Nephron progenitor cell (in vitro differentiated cells): Measurements from ENCODE around the gene TMEM165.

Experiments
- DNase-seq: peaks from one replicate; pipeline ENCODE4 v3.0.0; 2021
- H3K27ac Mint-ChIP-seq: 2 replicates; pipeline ENCODE4 v1.8.0; 2021; ENCODE audit warnings: mild to moderate bottlenecking, moderate library complexity, mixed read lengths
- H3K27me3 Mint-ChIP-seq: 2 replicates; pipeline ENCODE4 v1.8.0; 2021; ENCODE audit warnings: mild to moderate bottlenecking, low read depth, mixed read lengths; ENCODE audit not compliant: poor library complexity
- H3K36me3 Mint-ChIP-seq: 2 replicates; pipeline ENCODE4 v1.8.0; 2021; ENCODE audit warnings: low read depth, mixed read lengths
- H3K4me1 Mint-ChIP-seq: 2 replicates; pipeline ENCODE4 v1.8.0; 2021; ENCODE audit warnings: mixed read lengths
- H3K4me3 Mint-ChIP-seq: 2 replicates; pipeline ENCODE4 v1.8.0; 2021; ENCODE audit warnings: mild to moderate bottlenecking, moderate library complexity, mixed read lengths
- H3K9me3 Mint-ChIP-seq: 2 replicates; pipeline ENCODE4 v1.8.0; 2021; ENCODE audit warnings: mild to moderate bottlenecking, moderate library complexity, mixed read lengths
- CTCF ChIP-seq: fragments of 200-600 bp; sonication (generic); IDR thresholded peaks from 2 replicates; pipeline ENCODE4 v1.5.0; 2021; ENCODE audit warnings: antibody characterized with exemption

The TMEM165 gene

GRCh38 chr4:55376698-55377097 lies 19.1 kb upstream of the TMEM165 start:
- Mint-ChIP-seq H3K9me3 (no peaks in the 10 kb centered on the region), H3K27me3 (peaks cover 3% of the 10 kb centered on the region), H3K4me3 (no peak overlapping the region), H3K36me3 (no peaks in the 10 kb centered on the region), H3K4me1 (no peaks in the 10 kb centered on the region), H3K27ac (no peak overlapping the region)
- no peak for DNase-seq
- no peak for TF ChIP-seq CTCF

GRCh38 chr4:55378617-55379467 lies 16.9 kb upstream of the TMEM165 start:
- DNase-seq, result no peak
- Mint-ChIP-seq H3K4me3 (no peak overlapping the region), H3K36me3 (no peaks in the 10 kb centered on the region), H3K27ac (no peak overlapping the region), H3K27me3 (peaks cover 7% of the 10 kb centered on the region), H3K9me3 (no peaks in the 10 kb centered on the region), H3K4me1 (no peaks in the 10 kb centered on the region)
- TF ChIP-seq CTCF, result no peak

GRCh38 chr4:55380576-55380975 lies 15.2 kb upstream of the TMEM165 start:
- Mint-ChIP-seq H3K4me1 (no peaks in the 10 kb centered on the region), H3K36me3 (no peaks in the 10 kb centered on the region), H3K9me3 (no peaks in the 10 kb centered on the region), H3K4me3 (no peak overlapping the region), H3K27ac (no peak overlapping the region), H3K27me3 (peaks cover 7% of the 10 kb centered on the region)
- no peak for DNase-seq
- TF ChIP-seq CTCF, result no peak

- Mint-ChIP-seq H3K27ac (no peak overlapping the region), H3K4me3 (no peak overlapping the region), H3K36me3 (no peaks in the 10 kb centered on the region), H3K27me3 (peaks cover 4% of the 10 kb centered on the region), H3K4me1 (no peaks in the 10 kb centered on the region), H3K9me3 (no peaks in the 10 kb centered on the region)
- no peak for DNase-seq
- TF ChIP-seq CTCF, result no peak
These were observed 14.3 kb upstream of the TMEM165 start for GRCh38 chr4:55381502-55381901.

- no peak overlapping the region for H3K27ac Mint-ChIP-seq
- no peak overlapping the region for H3K4me3 Mint-ChIP-seq
- H3K36me3 Mint-ChIP-seq, result no peaks in the 10 kb centered on the region
- H3K4me1 Mint-ChIP-seq, result no peaks in the 10 kb centered on the region
- no peaks in the 10 kb centered on the region for H3K9me3 Mint-ChIP-seq
- H3K27me3 Mint-ChIP-seq, result peaks cover 4% of the 10 kb centered on the region
- DNase-seq, result no peak
- no peak for TF ChIP-seq CTCF
These were observed 13.2 kb upstream of the TMEM165 start for GRCh38 chr4:55382488-55383003.

- H3K27me3 Mint-ChIP-seq, result peaks cover 19% of the 10 kb centered on the region
- H3K9me3 Mint-ChIP-seq, result no peaks in the 10 kb centered on the region
- TF ChIP-seq CTCF, result no peak
- H3K4me1 Mint-ChIP-seq, result no peaks in the 10 kb centered on the region
- H3K27ac Mint-ChIP-seq, result peak overlapping the region; percentile 24
- no peaks in the 10 kb centered on the region for H3K36me3 Mint-ChIP-seq
- no peak for DNase-seq
- H3K4me3 Mint-ChIP-seq, result no peak overlapping the region
These were observed 10.5 kb upstream of the TMEM165 start for GRCh38 chr4:55385201-55385649.
